Caco-2 (cell line): ENCODE data around the gene TRPM5. TPM values are rescaled to one million over a fixed set of nuclear protein-coding genes. Genes with fewer than 3 reads are reported as not detected.

Experiments
- BruUV-seq: library from RNA; stranded (reverse); fragments of 400-500 nt; replicated peaks from 2 replicates; lab custom pipeline; 2021; lab: Mats Ljungman, UMichigan
- CTCF ChIA-PET: fragments of 300-600 bp; sonication (Branson Sonifier 250); formaldehyde crosslinking; loops from one replicate; lab custom pipeline; 2022; ENCODE audit warnings: antibody characterized with exemption; lab: Charles Lee
- POLR2A ChIA-PET: fragments of 300-600 bp; sonication (Branson Sonifier 250); formaldehyde crosslinking; loops from one replicate; lab custom pipeline; 2022; ENCODE audit warnings: antibody characterized with exemption; lab: Charles Lee
- DNase-seq, 2 experiments: peaks; one replicate each; pipeline versions ENCODE4 v3.0.0 to v3.0.0-alpha.2; 2020 to 2022
- H3K27me3 ChIP-seq: replicated peaks from 2 replicates; pipeline ENCODE4 v1.6.0; 2011; ENCODE audit warnings: low read length; ENCODE audit not compliant: control insufficient read depth, insufficient read depth
- H3K36me3 ChIP-seq: 2 replicates; pipeline ENCODE4 v1.5.1; 2011; ENCODE audit warnings: low read length; ENCODE audit not compliant: control insufficient read depth, insufficient read depth
- H3K4me1 ChIP-seq: fragments of 250-450 bp; sonication (Bioruptor Pico); 2 replicates; pipeline ENCODE4 v1.5.1; 2020; ENCODE audit warnings: mild to moderate bottlenecking
- H3K4me3 ChIP-seq: 2 replicates; pipeline ENCODE4 v1.5.1; 2011; ENCODE audit warnings: low read depth, mild to moderate bottlenecking, control low read depth, low read length
- H3K9me3 ChIP-seq: fragments of 250-450 bp; sonication (Bioruptor Pico); 2 replicates; pipeline ENCODE4 v1.5.1; 2020; ENCODE audit warnings: mild to moderate bottlenecking, moderate library complexity
- H3K27ac Mint-ChIP-seq: one replicate; pipeline ENCODE4 v1.8.0; 2022; ENCODE audit warnings: mixed read lengths; ENCODE audit not compliant: unreplicated experiment
- H3K27me3 Mint-ChIP-seq: one replicate; pipeline ENCODE4 v1.8.0; 2022; ENCODE audit warnings: mixed read lengths; ENCODE audit not compliant: insufficient read depth, unreplicated experiment
- H3K36me3 Mint-ChIP-seq: one replicate; pipeline ENCODE4 v1.8.0; 2022; ENCODE audit warnings: mild to moderate bottlenecking, mixed read lengths; ENCODE audit not compliant: insufficient read depth, unreplicated experiment
- H3K4me1 Mint-ChIP-seq: one replicate; pipeline ENCODE4 v1.8.0; 2022; ENCODE audit warnings: low read depth, mixed read lengths; ENCODE audit not compliant: unreplicated experiment
- H3K4me3 Mint-ChIP-seq: one replicate; pipeline ENCODE4 v1.8.0; 2022; ENCODE audit warnings: mild to moderate bottlenecking, moderate library complexity, mixed read lengths; ENCODE audit not compliant: unreplicated experiment
- H3K9me3 Mint-ChIP-seq: one replicate; pipeline ENCODE4 v1.8.0; 2022; ENCODE audit warnings: mixed read lengths; ENCODE audit not compliant: unreplicated experiment
- intact Hi-C: fragments of 100-400 bp; cut with micrococcal nuclease; formaldehyde crosslinking; loops from one replicate; pipeline ENCODE4 v1.10.0; 2022; ENCODE audit not compliant: unreplicated experiment
- total RNA-seq: library from RNA; stranded (reverse); gene quantifications from 2 replicates; pipeline ENCODE4 v1.2.3, GENCODE V29; 2022
- TF ChIP-seq, protein P1 (sequence below), 2 experiments: fragments of 200-600 bp in 1 of 2; IDR thresholded peaks; 1 replicate in 1 of 2; 2 replicates in 1 of 2; pipeline versions ENCODE4 v1.5.1 to v1.8.0; 2011 to 2022; ENCODE audit warnings: antibody characterized with exemption in 1 of 2, control low read depth in 1 of 2, inconsistent platforms in 1 of 2, low read depth in 1 of 2, low read length in 1 of 2, mild to moderate bottlenecking in 1 of 2, moderate library complexity in 1 of 2; ENCODE audit not compliant: insufficient read depth in 1 of 2, severe bottlenecking in 1 of 2, unreplicated experiment in 1 of 2

TRPM5 gene
- total RNA-seq, 1 experiment from 2014 or later, result not detected

DNA sequence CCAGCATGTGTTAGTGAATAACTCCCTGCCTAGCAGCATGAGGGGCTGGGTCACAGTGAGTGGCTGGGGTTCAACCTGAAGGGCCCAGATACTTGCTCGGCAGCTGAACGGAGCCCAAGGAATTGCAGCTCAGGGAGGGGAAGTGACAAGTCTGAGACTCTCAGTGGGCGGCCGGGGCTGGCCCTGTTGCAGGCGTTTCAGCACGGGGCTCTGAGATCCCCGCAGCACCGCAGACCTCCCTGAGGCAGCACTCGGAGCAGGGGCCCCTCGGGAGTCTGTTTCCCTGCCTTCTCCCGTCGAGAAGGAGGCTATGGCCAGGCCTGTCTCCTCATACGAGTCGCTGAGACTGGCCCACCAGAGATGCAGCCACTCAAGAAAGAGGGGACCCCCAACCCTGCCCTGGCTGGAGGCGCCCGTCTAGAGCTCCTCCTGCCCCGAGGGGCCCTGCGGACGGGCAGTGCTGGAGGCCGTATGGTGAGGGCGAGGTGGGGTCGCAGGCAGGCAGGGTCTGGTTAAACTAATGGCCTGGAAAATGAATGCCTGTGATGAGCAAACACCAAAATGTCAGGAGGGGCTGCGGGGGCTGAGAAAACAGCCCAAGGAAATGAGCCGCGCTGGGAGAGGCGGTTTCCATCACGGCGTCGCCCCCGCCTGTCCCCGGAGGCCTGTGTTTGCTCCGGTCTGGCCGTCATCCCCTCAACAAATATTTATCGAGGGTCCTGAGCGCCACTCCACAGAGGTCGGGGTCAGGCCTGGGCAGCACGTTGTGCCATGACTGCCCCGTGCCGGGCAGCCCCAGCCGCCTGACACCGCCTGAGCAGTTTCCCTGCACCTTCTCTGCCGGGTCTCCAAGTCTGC lies 34.5 kb downstream of the TRPM5 start:
- intact Hi-C loops, result no loop called here
- no peak overlapping the region for H3K4me3 Mint-ChIP-seq
- H3K36me3 ChIP-seq, result no peaks in the 10 kb centered on the region
- POLR2A ChIA-PET, result no interaction called here
- H3K36me3 Mint-ChIP-seq, result peaks cover 8% of the 10 kb centered on the region
- no TSS peak for BruUV-seq
- H3K27ac Mint-ChIP-seq, result no peak overlapping the region
- H3K27me3 ChIP-seq, result no peaks in the 10 kb centered on the region
- TF ChIP-seq, protein P1, sequence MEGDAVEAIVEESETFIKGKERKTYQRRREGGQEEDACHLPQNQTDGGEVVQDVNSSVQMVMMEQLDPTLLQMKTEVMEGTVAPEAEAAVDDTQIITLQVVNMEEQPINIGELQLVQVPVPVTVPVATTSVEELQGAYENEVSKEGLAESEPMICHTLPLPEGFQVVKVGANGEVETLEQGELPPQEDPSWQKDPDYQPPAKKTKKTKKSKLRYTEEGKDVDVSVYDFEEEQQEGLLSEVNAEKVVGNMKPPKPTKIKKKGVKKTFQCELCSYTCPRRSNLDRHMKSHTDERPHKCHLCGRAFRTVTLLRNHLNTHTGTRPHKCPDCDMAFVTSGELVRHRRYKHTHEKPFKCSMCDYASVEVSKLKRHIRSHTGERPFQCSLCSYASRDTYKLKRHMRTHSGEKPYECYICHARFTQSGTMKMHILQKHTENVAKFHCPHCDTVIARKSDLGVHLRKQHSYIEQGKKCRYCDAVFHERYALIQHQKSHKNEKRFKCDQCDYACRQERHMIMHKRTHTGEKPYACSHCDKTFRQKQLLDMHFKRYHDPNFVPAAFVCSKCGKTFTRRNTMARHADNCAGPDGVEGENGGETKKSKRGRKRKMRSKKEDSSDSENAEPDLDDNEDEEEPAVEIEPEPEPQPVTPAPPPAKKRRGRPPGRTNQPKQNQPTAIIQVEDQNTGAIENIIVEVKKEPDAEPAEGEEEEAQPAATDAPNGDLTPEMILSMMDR (IDR thresholded peaks at IDR 0.05; ENCODE audit: insufficient read depth in 1 of 2, low read depth in 1 of 2, low read length in 1 of 2, severe bottlenecking in 1 of 2, unreplicated experiment in 1 of 2), result no peak
- no peak for DNase-seq
- no peak overlapping the region for H3K4me3 ChIP-seq
- no peaks in the 10 kb centered on the region for H3K27me3 Mint-ChIP-seq
- no peaks in the 10 kb centered on the region for H3K9me3 ChIP-seq
- H3K9me3 Mint-ChIP-seq, result no peaks in the 10 kb centered on the region
- no peaks in the 10 kb centered on the region for H3K4me1 ChIP-seq
- CTCF ChIA-PET, result interaction anchor here (0.9 to 1.4 kb wide), 4 partner anchors 9 to 212 kb away, joined by 3 to 7 read pairs (median 4); partner anchors contain the start of gene TSSC4
- no peaks in the 10 kb centered on the region for H3K4me1 Mint-ChIP-seq

DNA sequence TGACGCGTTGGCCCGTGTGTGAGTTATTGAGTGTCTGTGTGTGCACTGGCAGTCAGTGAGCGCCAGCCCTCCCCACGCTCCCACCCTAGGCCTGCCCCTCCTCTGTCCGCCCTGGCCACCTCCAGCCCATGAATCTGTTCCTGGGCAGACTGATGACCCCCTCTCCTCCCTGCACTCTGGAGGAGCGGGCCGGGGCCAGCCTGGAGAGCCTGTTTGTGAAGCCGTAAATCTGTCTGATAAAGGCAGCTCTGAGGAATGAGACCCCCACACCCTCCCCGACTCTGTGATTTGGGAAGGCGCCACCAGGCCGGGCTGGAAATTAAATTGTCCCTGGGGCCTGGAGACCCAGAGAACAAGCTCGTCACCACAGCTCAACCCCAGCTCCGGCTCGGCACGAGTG lies 35.2 kb downstream of the TRPM5 start:
- Mint-ChIP-seq H3K9me3 (no peaks in the 10 kb centered on the region), H3K27ac (no peak overlapping the region), H3K36me3 (peaks cover 14% of the 10 kb centered on the region), H3K4me1 (no peaks in the 10 kb centered on the region), H3K27me3 (no peaks in the 10 kb centered on the region), H3K4me3 (no peak overlapping the region)
- no peaks in the 10 kb centered on the region for H3K4me1 ChIP-seq
- CTCF ChIA-PET, result interaction anchor here (1.0 to 1.4 kb wide), 3 partner anchors 9 to 12 kb away, joined by 3 to 7 read pairs (median 6); partner anchors contain the start of gene TSSC4
- no peaks in the 10 kb centered on the region for H3K9me3 ChIP-seq
- no peaks in the 10 kb centered on the region for H3K27me3 ChIP-seq
- no peak for DNase-seq
- TF ChIP-seq, protein P1 (IDR thresholded peaks at IDR 0.05; ENCODE audit: insufficient read depth in 1 of 2, low read depth in 1 of 2, low read length in 1 of 2, severe bottlenecking in 1 of 2, unreplicated experiment in 1 of 2), result no peak
- BruUV-seq, result no TSS peak
- H3K4me3 ChIP-seq, result no peak overlapping the region
- POLR2A ChIA-PET, result no interaction called here
- intact Hi-C loops, result no loop called here
- no peaks in the 10 kb centered on the region for H3K36me3 ChIP-seq

DNA sequence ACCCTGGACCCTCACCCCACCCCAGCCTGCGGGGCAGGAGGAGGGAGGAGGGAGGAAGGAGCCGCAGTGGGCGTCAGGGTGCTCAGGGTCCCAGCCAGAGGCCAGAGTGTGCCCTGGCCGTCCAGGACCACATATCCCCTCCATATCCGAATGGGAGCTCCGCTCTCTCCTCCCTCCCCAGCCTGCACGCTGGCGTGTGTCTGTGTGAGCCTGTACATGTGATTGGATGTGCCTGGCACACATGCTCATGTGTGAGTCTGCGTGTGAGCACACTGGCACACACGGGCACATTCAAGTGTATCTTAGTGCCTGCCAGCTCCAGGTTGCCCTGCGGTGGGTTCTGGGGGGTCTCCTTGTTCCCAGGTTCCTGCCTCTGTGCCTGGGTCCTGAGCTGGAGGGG lies 35.6 kb downstream of the TRPM5 start:
- no peaks in the 10 kb centered on the region for H3K27me3 ChIP-seq
- no peaks in the 10 kb centered on the region for H3K9me3 Mint-ChIP-seq
- ChIA-PET CTCF (interaction anchor here (1.0 to 1.4 kb wide), 3 partner anchors 8 to 105 kb away, joined by 4 to 7 read pairs (median 6); partner anchors contain the start of gene TSSC4), POLR2A (no interaction called here)
- H3K4me3 ChIP-seq, result no peak overlapping the region
- no TSS peak for BruUV-seq
- H3K4me1 ChIP-seq, result no peaks in the 10 kb centered on the region
- no peak overlapping the region for H3K27ac Mint-ChIP-seq
- H3K4me1 Mint-ChIP-seq, result no peaks in the 10 kb centered on the region
- no peaks in the 10 kb centered on the region for H3K36me3 ChIP-seq
- no peaks in the 10 kb centered on the region for H3K9me3 ChIP-seq
- H3K36me3 Mint-ChIP-seq, result peaks cover 14% of the 10 kb centered on the region
- TF ChIP-seq, protein P1 (IDR thresholded peaks at IDR 0.05; ENCODE audit: insufficient read depth in 1 of 2, low read depth in 1 of 2, low read length in 1 of 2, severe bottlenecking in 1 of 2, unreplicated experiment in 1 of 2), result no peak
- no peak overlapping the region for H3K4me3 Mint-ChIP-seq
- intact Hi-C loops, result no loop called here
- no peaks in the 10 kb centered on the region for H3K27me3 Mint-ChIP-seq
- no peak for DNase-seq
